HEK293 (cell line): ENCODE data around the gene GSC2.
A peak's percentile ranks its signal among the peaks of the same experiment; 100 is the strongest.

Experiments used
- CTCF ChIA-PET: fragments of 350-600 bp; formaldehyde crosslinking; extraction: SDS; loops from one replicate; lab custom pipeline; 2021; ENCODE audit warnings: antibody characterized with exemption; lab: Yijun Ruan, JAX
- POLR2A ChIA-PET: fragments of 300-600 bp; formaldehyde crosslinking; extraction: SDS; loops from one replicate; lab custom pipeline; 2020; ENCODE audit warnings: antibody characterized with exemption, inconsistent platforms; lab: Yijun Ruan, JAX
- H3K27ac ChIP-seq: fragments of 200-500 bp; sonication (Bioruptor generic); 2 replicates; pipeline ENCODE4 v1.5.1; 2014; ENCODE audit warnings: low read depth, low read length, control low read depth, inconsistent platforms; ENCODE audit errors: extremely low read depth
- H3K36me3 ChIP-seq, 2 experiments: fragments of 200-500 bp in 1 of 2; sonication (Bioruptor generic) in 1 of 2; 1 replicate in 1 of 2; 2 replicates in 1 of 2; pipeline ENCODE4 v1.5.1; 2014 to 2017; ENCODE audit warnings: inconsistent platforms in 2 of 2, low read length in 2 of 2; ENCODE audit not compliant: control insufficient read depth in 2 of 2, insufficient read depth in 1 of 2
- H3K4me1 ChIP-seq: fragments of 200-500 bp; sonication (Bioruptor generic); 2 replicates; pipeline ENCODE4 v1.5.1; 2014; ENCODE audit warnings: mild to moderate bottlenecking, low read length, inconsistent platforms; ENCODE audit not compliant: control insufficient read depth, insufficient read depth
- H3K4me3 ChIP-seq: 2 replicates; pipeline ENCODE4 v1.5.1; 2011; ENCODE audit warnings: low read depth, mild to moderate bottlenecking, control low read depth, low read length, moderate library complexity
- H3K9me3 ChIP-seq: fragments of 200-500 bp; sonication (Bioruptor generic); 2 replicates; pipeline ENCODE4 v1.5.1; 2014; ENCODE audit warnings: low read depth, low read length, inconsistent platforms; ENCODE audit not compliant: control insufficient read depth, insufficient read depth
- BCL11A ChIP-seq: fragments of 450-650 bp; formaldehyde crosslinking; IDR thresholded peaks from 2 replicates; pipeline ENCODE4 v1.5.1; 2016; ENCODE audit warnings: low read depth, missing biosample characterization, missing genetic modification characterization
- EGR2 ChIP-seq: fragments of 450-650 bp; formaldehyde crosslinking; IDR thresholded peaks from 2 replicates; pipeline ENCODE4 v1.5.1; 2016; ENCODE audit warnings: low read depth, missing biosample characterization, missing genetic modification characterization
- GLI4 ChIP-seq: fragments of 450-650 bp; formaldehyde crosslinking; IDR thresholded peaks from 2 replicates; pipeline ENCODE4 v1.5.1; 2016; ENCODE audit warnings: missing biosample characterization, missing genetic modification characterization
- INSM2 ChIP-seq: fragments of 450-650 bp; formaldehyde crosslinking; IDR thresholded peaks from 2 replicates; pipeline ENCODE4 v1.5.1; 2016; ENCODE audit warnings: missing biosample characterization, missing genetic modification characterization
- MYNN ChIP-seq: fragments of 450-650 bp; formaldehyde crosslinking; IDR thresholded peaks from 2 replicates; pipeline ENCODE4 v1.5.1; 2016; ENCODE audit warnings: missing biosample characterization, missing genetic modification characterization, borderline replicate concordance
- PATZ1 ChIP-seq: fragments of 450-650 bp; formaldehyde crosslinking; IDR thresholded peaks from 2 replicates; pipeline ENCODE4 v1.5.1; 2016; ENCODE audit warnings: missing biosample characterization, missing genetic modification characterization
- ZBTB21 ChIP-seq: fragments of 450-650 bp; formaldehyde crosslinking; IDR thresholded peaks from 2 replicates; pipeline ENCODE4 v1.5.1; 2017; ENCODE audit warnings: missing biosample characterization, missing genetic modification characterization
- ZNF146 ChIP-seq: fragments of 450-650 bp; formaldehyde crosslinking; IDR thresholded peaks from 2 replicates; pipeline ENCODE4 v1.5.1; 2016; ENCODE audit warnings: missing biosample characterization, missing genetic modification characterization
- ZNF169 ChIP-seq: fragments of 450-650 bp; formaldehyde crosslinking; IDR thresholded peaks from 2 replicates; pipeline ENCODE4 v1.5.1; 2016; ENCODE audit warnings: missing biosample characterization, missing genetic modification characterization
- ZNF214 ChIP-seq: fragments of 450-650 bp; formaldehyde crosslinking; IDR thresholded peaks from 2 replicates; pipeline ENCODE4 v1.5.1; 2017; ENCODE audit warnings: missing biosample characterization, mild to moderate bottlenecking, missing genetic modification characterization, borderline replicate concordance
- ZNF23 ChIP-seq: fragments of 450-650 bp; formaldehyde crosslinking; IDR thresholded peaks from 2 replicates; pipeline ENCODE4 v1.5.1; 2016; ENCODE audit warnings: missing biosample characterization, missing genetic modification characterization, borderline replicate concordance
- ZNF354C ChIP-seq: fragments of 450-650 bp; formaldehyde crosslinking; IDR thresholded peaks from 2 replicates; pipeline ENCODE4 v1.5.1; 2016; ENCODE audit warnings: missing biosample characterization, missing genetic modification characterization, low read depth, borderline replicate concordance
- ZNF362 ChIP-seq: fragments of 450-650 bp; formaldehyde crosslinking; IDR thresholded peaks from 2 replicates; pipeline ENCODE4 v1.5.1; 2016; ENCODE audit warnings: missing biosample characterization, missing genetic modification characterization
- ZNF366 ChIP-seq: fragments of 450-650 bp; formaldehyde crosslinking; conservative IDR thresholded peaks from 2 replicates; pipeline ENCODE4 v1.5.1; 2016; ENCODE audit warnings: missing biosample characterization, missing genetic modification characterization
- ZNF404 ChIP-seq: fragments of 450-650 bp; formaldehyde crosslinking; IDR thresholded peaks from 2 replicates; pipeline ENCODE4 v1.5.1; 2017; ENCODE audit warnings: missing biosample characterization, missing genetic modification characterization
- ZNF658 ChIP-seq: fragments of 450-650 bp; formaldehyde crosslinking; IDR thresholded peaks from 2 replicates; pipeline ENCODE4; 2016; ENCODE audit warnings: missing biosample characterization, missing genetic modification characterization
- ZNF660 ChIP-seq: fragments of 450-650 bp; IDR thresholded peaks from 2 replicates; pipeline ENCODE4 v1.5.1; 2018; ENCODE audit warnings: missing biosample characterization, mild to moderate bottlenecking, missing genetic modification characterization
- ZNF777 ChIP-seq: fragments of 450-650 bp; formaldehyde crosslinking; IDR thresholded peaks from 2 replicates; pipeline ENCODE4 v1.5.1; 2017; ENCODE audit warnings: missing biosample characterization, missing genetic modification characterization, borderline replicate concordance
- ZSCAN30 ChIP-seq: fragments of 450-650 bp; IDR thresholded peaks from 2 replicates; pipeline ENCODE4 v1.5.1; 2018; ENCODE audit warnings: missing biosample characterization, mild to moderate bottlenecking, missing genetic modification characterization, moderate library complexity
- ZSCAN5A ChIP-seq: fragments of 450-650 bp; formaldehyde crosslinking; IDR thresholded peaks from 2 replicates; pipeline ENCODE4 v1.5.1; 2016; ENCODE audit warnings: missing biosample characterization, missing genetic modification characterization

GSC2 gene

GRCh38 chr22:19103880-19104821 lies 45.9 kb downstream of the GSC2 start (continued):
- TF ChIP-seq ZNF777 (tag by site-specific recombination) (no peak), INSM2 (0 out of 2 replicates have a peak, but pooled peaks have one; percentile 38), BCL11A (0 out of 2 replicates have a peak, but pooled peaks have one; percentile 29), ZSCAN5A (tag by site-specific recombination) (no peak), ZNF660 (tag by site-specific recombination) (0 out of 2 replicates have a peak, but pooled peaks have one; percentile 22), ZNF404 (no peak), ZNF366 (tag by site-specific recombination) (peak; percentile 32; the same call in 1 of the 2 replicates)

DNA sequence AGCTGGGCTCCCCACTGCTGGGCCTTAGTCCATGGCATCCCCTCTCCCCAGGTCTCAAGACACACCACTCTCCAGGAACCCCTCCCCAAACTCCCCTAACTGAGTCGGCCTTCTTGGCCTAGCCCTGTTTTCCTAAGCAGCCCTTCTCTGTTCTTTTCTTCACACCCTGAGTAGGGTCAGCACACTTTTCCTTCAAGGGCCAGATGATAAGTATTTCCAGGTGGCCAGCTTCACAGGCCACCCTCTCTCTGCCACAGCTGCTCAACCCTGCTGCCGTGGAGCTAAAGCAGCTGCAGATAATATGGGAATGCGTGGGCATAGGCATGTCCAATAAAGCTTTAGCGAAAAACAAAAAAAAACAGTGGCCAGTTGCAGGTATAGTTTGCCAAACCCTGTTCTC lies 51.9 kb downstream of the GSC2 start:
- H3K27ac ChIP-seq = no peak overlapping the region
- 0 out of 2 replicates have a peak, but pooled peaks cover 4% of the 10 kb centered on the region for H3K4me1 ChIP-seq
- POLR2A ChIA-PET = no interaction called here
- H3K9me3 ChIP-seq = no peaks in the 10 kb centered on the region
- peaks cover 0 to 16% of the 10 kb centered on the region in 2 experiments; a peak in 2 of 3 replicates for H3K36me3 ChIP-seq
- no peak overlapping the region for H3K4me3 ChIP-seq
- TF ChIP-seq ZNF362 (tag by site-specific recombination) = no peak
- TF ChIP-seq ZNF169 (tag by site-specific recombination) = no peak
- no peak for TF ChIP-seq ZBTB21
- CTCF ChIA-PET = interaction anchor here (0.6 to 1.1 kb wide), 2 partner anchors 12 to 19 kb away, joined by 3 to 4 read pairs; no protein-coding TSS in a partner anchor

DNA sequence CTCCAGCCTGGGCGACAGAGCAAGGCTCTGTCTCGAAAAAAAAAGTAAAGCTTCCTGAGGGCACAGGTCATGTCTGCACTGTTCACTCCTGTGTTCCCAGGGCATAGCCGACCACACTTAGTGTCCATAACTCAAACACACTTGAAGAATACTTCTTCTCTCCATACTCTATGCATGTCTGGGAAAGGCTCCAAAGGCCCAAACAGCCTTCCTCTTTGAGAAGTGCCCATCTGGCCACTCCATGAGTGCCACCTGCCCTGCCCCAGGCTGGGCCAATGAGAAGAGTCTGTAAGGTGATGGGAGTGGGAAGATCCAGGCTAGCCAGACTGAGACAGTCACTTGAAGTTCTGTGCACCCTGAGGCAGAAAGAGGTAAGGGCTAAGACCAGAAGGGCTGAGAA lies 52.6 kb downstream of the GSC2 start:
- CTCF ChIA-PET = interaction anchor here (0.8 to 1.1 kb wide), 2 partner anchors 18 to 80 kb away, joined by 3 to 5 read pairs; no protein-coding TSS in a partner anchor
- Histone ChIP-seq H3K4me3 (no peak overlapping the region), H3K36me3 (peaks cover 0 to 16% of the 10 kb centered on the region in 2 experiments; a peak in 2 of 3 replicates), H3K9me3 (no peaks in the 10 kb centered on the region), H3K4me1 (no peaks in the 10 kb centered on the region), H3K27ac (no peak overlapping the region)
- POLR2A ChIA-PET = no interaction called here
- TF ChIP-seq MYNN = no peak
- no peak for TF ChIP-seq ZNF354C
- TF ChIP-seq EGR2 (tag by site-specific recombination) = no peak
- no peak for TF ChIP-seq ZNF23 (tag by site-specific recombination)
- TF ChIP-seq ZNF146 = no peak
- no peak for TF ChIP-seq ZNF658
- no peak for TF ChIP-seq GLI4
- TF ChIP-seq ZSCAN30 (tag by site-specific recombination) = no peak
- TF ChIP-seq ZNF214 = no peak
- TF ChIP-seq PATZ1 = no peak
